ENCODE measurements around the gene CCDC70. TPM values are rescaled to one million over a fixed set of nuclear protein-coding genes. Genes with fewer than 3 reads are reported as not detected.

CCDC70 gene
- polyA plus RNA-seq, 1 donor from 2014 or later, result not detected

GRCh38 chr13:51838240-51838846 lies 23.4 kb upstream of the CCDC70 start:
- no peaks in the 10 kb centered on the region for H3K9me2 ChIP-seq (ENCODE audit: insufficient read depth, low read length)
- no peaks in the 10 kb centered on the region for H3K36me3 ChIP-seq (ENCODE audit: insufficient read depth, low read length)
- no peak overlapping the region for H3K4me3 ChIP-seq (ENCODE audit: low read length)
- TF ChIP-seq MXI1 (conservative IDR thresholded peaks at IDR 0.05; ENCODE audit: poor library complexity, severe bottlenecking) (no peak), EP300 (conservative IDR thresholded peaks at IDR 0.05; ENCODE audit: poor library complexity, severe bottlenecking) (no peak), TAF1 (IDR thresholded peaks at IDR 0.05; ENCODE audit: low read depth) (no peak), CTCF (IDR thresholded peaks at IDR 0.05; ENCODE audit: poor library complexity, severe bottlenecking) (no peak), SMC3 (conservative IDR thresholded peaks at IDR 0.05; ENCODE audit: poor library complexity) (no peak), EZH2 (IDR thresholded peaks at IDR 0.05; ENCODE audit: borderline replicate concordance, insufficient read depth, low read length, poor library complexity, severe bottlenecking) (no peak)
- TF ChIP-seq, protein P1, sequence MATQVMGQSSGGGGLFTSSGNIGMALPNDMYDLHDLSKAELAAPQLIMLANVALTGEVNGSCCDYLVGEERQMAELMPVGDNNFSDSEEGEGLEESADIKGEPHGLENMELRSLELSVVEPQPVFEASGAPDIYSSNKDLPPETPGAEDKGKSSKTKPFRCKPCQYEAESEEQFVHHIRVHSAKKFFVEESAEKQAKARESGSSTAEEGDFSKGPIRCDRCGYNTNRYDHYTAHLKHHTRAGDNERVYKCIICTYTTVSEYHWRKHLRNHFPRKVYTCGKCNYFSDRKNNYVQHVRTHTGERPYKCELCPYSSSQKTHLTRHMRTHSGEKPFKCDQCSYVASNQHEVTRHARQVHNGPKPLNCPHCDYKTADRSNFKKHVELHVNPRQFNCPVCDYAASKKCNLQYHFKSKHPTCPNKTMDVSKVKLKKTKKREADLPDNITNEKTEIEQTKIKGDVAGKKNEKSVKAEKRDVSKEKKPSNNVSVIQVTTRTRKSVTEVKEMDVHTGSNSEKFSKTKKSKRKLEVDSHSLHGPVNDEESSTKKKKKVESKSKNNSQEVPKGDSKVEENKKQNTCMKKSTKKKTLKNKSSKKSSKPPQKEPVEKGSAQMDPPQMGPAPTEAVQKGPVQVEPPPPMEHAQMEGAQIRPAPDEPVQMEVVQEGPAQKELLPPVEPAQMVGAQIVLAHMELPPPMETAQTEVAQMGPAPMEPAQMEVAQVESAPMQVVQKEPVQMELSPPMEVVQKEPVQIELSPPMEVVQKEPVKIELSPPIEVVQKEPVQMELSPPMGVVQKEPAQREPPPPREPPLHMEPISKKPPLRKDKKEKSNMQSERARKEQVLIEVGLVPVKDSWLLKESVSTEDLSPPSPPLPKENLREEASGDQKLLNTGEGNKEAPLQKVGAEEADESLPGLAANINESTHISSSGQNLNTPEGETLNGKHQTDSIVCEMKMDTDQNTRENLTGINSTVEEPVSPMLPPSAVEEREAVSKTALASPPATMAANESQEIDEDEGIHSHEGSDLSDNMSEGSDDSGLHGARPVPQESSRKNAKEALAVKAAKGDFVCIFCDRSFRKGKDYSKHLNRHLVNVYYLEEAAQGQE (IDR thresholded peaks at IDR 0.05; ENCODE audit: borderline replicate concordance), result no peak
- H3K27ac ChIP-seq (ENCODE audit: low read length), result no peak overlapping the region
- H3K9me3 ChIP-seq (ENCODE audit: low read length), result no peaks in the 10 kb centered on the region
- H3K79me2 ChIP-seq (replicated peaks; ENCODE audit: insufficient read depth, low read length), result no peaks in the 10 kb centered on the region
- H3K9ac ChIP-seq (ENCODE audit: low read length), result no peak overlapping the region
- no peak overlapping the region for H2AFZ ChIP-seq (ENCODE audit: low read depth, low read length)
- H3K27me3 ChIP-seq (ENCODE audit: insufficient read depth, low read depth, low read length), result no peaks in the 10 kb centered on the region
- no peaks in the 10 kb centered on the region for H3F3A ChIP-seq (ENCODE audit: insufficient read depth, low read length, poor library complexity, severe bottlenecking)
- no peak overlapping the region for H3K4me2 ChIP-seq (ENCODE audit: low read length)
- no peaks in the 10 kb centered on the region for H4K20me1 ChIP-seq (ENCODE audit: insufficient read depth)

GRCh38 chr13:51839711-51840540 lies 21.8 kb upstream of the CCDC70 start:
- Histone ChIP-seq H3K27me3 (ENCODE audit: insufficient read depth, low read depth, low read length) (no peaks in the 10 kb centered on the region), H3K9me3 (ENCODE audit: low read length) (no peaks in the 10 kb centered on the region), H3K27ac (ENCODE audit: low read length) (no peak overlapping the region), H3K36me3 (ENCODE audit: insufficient read depth, low read length) (no peaks in the 10 kb centered on the region), H3K4me2 (ENCODE audit: low read length) (no peak overlapping the region), H3K4me3 (ENCODE audit: low read length) (no peak overlapping the region), H3K9ac (ENCODE audit: low read length) (no peak overlapping the region), H3K9me2 (ENCODE audit: insufficient read depth, low read length) (no peaks in the 10 kb centered on the region), H3F3A (ENCODE audit: insufficient read depth, low read length, poor library complexity, severe bottlenecking) (no peaks in the 10 kb centered on the region), H3K79me2 (replicated peaks; ENCODE audit: insufficient read depth, low read length) (no peaks in the 10 kb centered on the region), H4K20me1 (ENCODE audit: insufficient read depth) (no peaks in the 10 kb centered on the region), H2AFZ (ENCODE audit: low read depth, low read length) (no peak overlapping the region)
- TF ChIP-seq MXI1 (conservative IDR thresholded peaks at IDR 0.05; ENCODE audit: poor library complexity, severe bottlenecking), result no peak
- TF ChIP-seq RAD21 (conservative IDR thresholded peaks at IDR 0.05), result no peak
- TF ChIP-seq SMC3 (conservative IDR thresholded peaks at IDR 0.05; ENCODE audit: poor library complexity), result no peak
- TF ChIP-seq EZH2 (IDR thresholded peaks at IDR 0.05; ENCODE audit: borderline replicate concordance, insufficient read depth, low read length, poor library complexity, severe bottlenecking), result no peak
- no peak for TF ChIP-seq POLR2AphosphoS5 (IDR thresholded peaks at IDR 0.05)
- TF ChIP-seq CTCF (IDR thresholded peaks at IDR 0.05; ENCODE audit: poor library complexity, severe bottlenecking), result no peak
- TF ChIP-seq EP300 (conservative IDR thresholded peaks at IDR 0.05; ENCODE audit: poor library complexity, severe bottlenecking), result no peak
- TF ChIP-seq TAF1 (IDR thresholded peaks at IDR 0.05; ENCODE audit: low read depth), result no peak
- TF ChIP-seq, protein P1 (IDR thresholded peaks at IDR 0.05; ENCODE audit: borderline replicate concordance), result no peak

All from neural cell (in vitro differentiated cells).